Pancreas (tissue), 10 donors: ENCODE measurements around the gene SESN1. TPM values are rescaled to one million over a fixed set of nuclear protein-coding genes. Genes with fewer than 3 reads are reported as not detected.
A peak's percentile ranks its signal among the peaks of the same experiment; 100 is the strongest.

Experiments used
- ATAC-seq, 4 donors: fragments of 200-7000 bp; cut with Tn5 transposase; one replicate each; pipeline versions ENCODE4 v1.8.0 to v1.9.1; 2020; ENCODE audit warnings: mild to moderate bottlenecking in 4 of 4, moderate library complexity in 4 of 4
- DNase-seq, 6 donors: peaks; one replicate each; pipeline ENCODE4 v3.0.0-alpha.2; 2020
- FAIRE-seq: peaks from 2 replicates; lab custom pipeline; 2012; peaks lifted over from hg19 to GRCh38; lab: Jason Lieb, UNC
- H3K27ac ChIP-seq, 4 donors: fragments of 200-600 bp; sonication (generic); 1 replicate in 3 of 4; 2 replicates in 1 of 4; pipeline versions ENCODE4 v1.5.0 to v1.8.0; 2020
- H3K27me3 ChIP-seq, 4 donors: fragments of 200-600 bp; one replicate each; pipeline ENCODE4 v1.8.0; 2021
- H3K36me3 ChIP-seq, 3 donors: fragments of 200-600 bp; sonication (generic) in 1 of 3; one replicate each; pipeline versions ENCODE4 v1.5.0 to v1.8.0; 2020 to 2021
- H3K4me1 ChIP-seq, 3 donors: fragments of 200-600 bp; one replicate each; pipeline ENCODE4 v1.8.0; 2021
- H3K4me3 ChIP-seq, 4 donors: fragments of 200-600 bp; sonication (generic) in 2 of 4; one replicate each; pipeline versions ENCODE4 v1.5.0 to v1.8.0; 2020 to 2021
- H3K9me3 ChIP-seq, 4 donors: fragments of 200-600 bp; one replicate each; pipeline ENCODE4 v1.8.0; 2021
- WGBS, 2 donors: extraction: QIAGEN DNeasy Blood & Tissue Kit; methylation state at CpG; one replicate each; pipeline ENCODE4 v1.1.7; 2013; 5-methylcytosine and 5-hydroxymethylcytosine counted together
- intact Hi-C, 3 donors: fragments of 100-400 bp; cut with DNase I; formaldehyde crosslinking; loops; one replicate each; pipeline versions ENCODE4 v1.11.1 to v1.14.2; 2022
- polyA plus RNA-seq, 2 donors: library from polyadenylated mRNA; stranded (reverse); fragments of 200-250 nt; gene quantifications; one replicate each; pipeline ENCODE4 v1.2.3, GENCODE V29; 2013
- total RNA-seq, 6 donors: library from RNA; stranded (reverse); fragmentation: NEBNext Ultra II Directional in 4 of 6; extraction: Animal tissue kit (Norgen Biotek cat#: 25700) in 4 of 6; gene quantifications; one replicate each; pipeline versions ENCODE4 v1.2.1 to v1.2.4, GENCODE V29; 2021 to 2023
- TF ChIP-seq, protein P1 (sequence below), 4 donors: fragments of 200-600 bp; sonication (generic) in 3 of 4; IDR thresholded peaks; one replicate each; pipeline versions ENCODE4 v1.5.0 to v1.8.0; 2021; ENCODE audit warnings: antibody characterized with exemption in 4 of 4
- donor health status: healthy with polysubstance abuse.
- donor health status: DM: no; HTN: no; CAD: no; lungs with moderate emphysema.
- donor health status: DM: no; HTN: no; CAD: no.
- donor health status: control.
- donor health status: control.
- donor health status: Bipolar disorder and iron deficiency.
- donor health status: DM: yes; HTN: yes; CAD: no.
- donor health status: DM: no; HTN: no; CAD: no.
- donor health status: DM: no; HTN: no; CAD: no.
- donor health status: DM: yes; HTN: yes; CAD: no.

SESN1 gene
- total and polyA plus RNA-seq, 8 donors: 8.5 to 22.4 (median 16.8) TPM

- Histone ChIP-seq H3K27me3 (no peaks in the 10 kb centered on the region), H3K27ac (peak overlapping the region in 2 of 4 donors; percentile 61 to 71), H3K36me3 (no peaks in the 10 kb centered on the region), H3K4me3 (no peak overlapping the region), H3K4me1 (peaks cover 24 to 53% (median 41%) of the 10 kb centered on the region in 3 donors), H3K9me3 (no peaks in the 10 kb centered on the region)
- peak in 1 of 6 donors; percentile 31 for DNase-seq
- WGBS, 2 donors: 40 to 43% methylated on average over 5 of the region's 5 CpGs
- TF ChIP-seq, protein P1, sequence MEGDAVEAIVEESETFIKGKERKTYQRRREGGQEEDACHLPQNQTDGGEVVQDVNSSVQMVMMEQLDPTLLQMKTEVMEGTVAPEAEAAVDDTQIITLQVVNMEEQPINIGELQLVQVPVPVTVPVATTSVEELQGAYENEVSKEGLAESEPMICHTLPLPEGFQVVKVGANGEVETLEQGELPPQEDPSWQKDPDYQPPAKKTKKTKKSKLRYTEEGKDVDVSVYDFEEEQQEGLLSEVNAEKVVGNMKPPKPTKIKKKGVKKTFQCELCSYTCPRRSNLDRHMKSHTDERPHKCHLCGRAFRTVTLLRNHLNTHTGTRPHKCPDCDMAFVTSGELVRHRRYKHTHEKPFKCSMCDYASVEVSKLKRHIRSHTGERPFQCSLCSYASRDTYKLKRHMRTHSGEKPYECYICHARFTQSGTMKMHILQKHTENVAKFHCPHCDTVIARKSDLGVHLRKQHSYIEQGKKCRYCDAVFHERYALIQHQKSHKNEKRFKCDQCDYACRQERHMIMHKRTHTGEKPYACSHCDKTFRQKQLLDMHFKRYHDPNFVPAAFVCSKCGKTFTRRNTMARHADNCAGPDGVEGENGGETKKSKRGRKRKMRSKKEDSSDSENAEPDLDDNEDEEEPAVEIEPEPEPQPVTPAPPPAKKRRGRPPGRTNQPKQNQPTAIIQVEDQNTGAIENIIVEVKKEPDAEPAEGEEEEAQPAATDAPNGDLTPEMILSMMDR (IDR thresholded peaks at IDR 0.05): no peak
- intact Hi-C loops: no loop called here
- peak; percentile 60 to 82 (median 77) for ATAC-seq
- FAIRE-seq: no peak
Measured at GRCh38 chr6:108947114-108947854, 147.4 kb downstream of the SESN1 start.

DNA sequence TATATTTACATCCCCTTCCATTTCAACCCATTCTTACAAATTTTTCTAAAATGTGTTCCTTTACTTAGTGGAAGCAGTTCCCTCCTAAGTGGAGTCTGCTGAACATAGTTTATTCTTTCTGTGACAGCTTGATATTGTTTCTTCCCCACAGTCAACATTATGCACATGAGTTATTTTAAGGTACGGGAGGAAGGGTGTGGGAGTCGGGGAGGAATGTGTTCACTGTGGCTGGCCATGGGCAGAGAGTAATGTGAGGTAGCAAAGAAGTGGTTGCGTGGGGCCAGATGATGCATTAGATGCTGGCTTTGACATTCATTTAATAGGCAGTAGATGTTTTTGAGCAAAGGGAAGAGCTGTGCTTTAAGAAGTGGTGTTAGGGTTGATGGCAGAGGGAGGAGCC is 148.0 kb downstream of the SESN1 start:
- DNase-seq: no peak
- intact Hi-C loops: no loop called here
- TF ChIP-seq, protein P1 (IDR thresholded peaks at IDR 0.05): no peak
- Histone ChIP-seq H3K27me3 (no peaks in the 10 kb centered on the region), H3K36me3 (no peaks in the 10 kb centered on the region), H3K27ac (peak overlapping the region in 3 of 4 donors; percentile 51 to 71 (median 61)), H3K9me3 (no peaks in the 10 kb centered on the region), H3K4me1 (peaks cover 24 to 59% (median 46%) of the 10 kb centered on the region in 3 donors), H3K4me3 (no peak overlapping the region)
- WGBS, 2 donors: 53 to 54% methylated on average over 3 of the region's 3 CpGs
- no peak for FAIRE-seq
- peak in 1 of 4 donors; percentile 2 for ATAC-seq

DNA sequence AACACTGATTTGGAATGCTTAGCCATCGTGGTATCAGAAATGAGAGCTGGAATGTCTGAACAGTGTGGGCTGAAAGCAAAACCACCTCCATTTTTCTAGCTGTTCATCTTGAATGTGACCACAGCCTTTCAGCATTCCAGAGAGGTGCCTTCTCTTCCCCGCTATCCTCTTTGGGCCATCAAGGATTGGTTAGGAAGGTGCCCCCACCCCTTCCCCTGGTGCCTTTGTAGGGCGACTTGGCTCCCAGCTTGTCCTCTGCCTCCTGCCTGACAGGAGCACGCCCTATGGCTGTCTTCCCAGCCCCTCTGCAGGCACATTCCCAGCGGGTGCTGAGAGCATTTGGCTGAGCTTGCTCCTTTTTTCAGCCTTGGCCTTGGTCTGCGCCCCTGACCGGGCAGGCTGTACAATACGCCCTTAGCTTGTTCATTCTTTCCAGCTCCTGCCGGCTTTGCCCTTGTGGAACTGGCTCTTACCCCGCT is 148.9 kb downstream of the SESN1 start:
- H3K27me3 ChIP-seq: no peaks in the 10 kb centered on the region
- no peak overlapping the region for H3K4me3 ChIP-seq
- FAIRE-seq: no peak
- H3K27ac ChIP-seq: peak overlapping the region; percentile 1 to 71 (median 56)
- 13 to 18% methylated on average over 10 of the region's 10 CpGs for WGBS, 2 donors
- H3K4me1 ChIP-seq: peaks cover 24 to 64% (median 52%) of the 10 kb centered on the region in 3 donors
- TF ChIP-seq, protein P1 (IDR thresholded peaks at IDR 0.05): no peak
- no peaks in the 10 kb centered on the region for H3K9me3 ChIP-seq
- peak; percentile 55 to 83 (median 67) for ATAC-seq
- peak; percentile 52 to 81 (median 66) for DNase-seq
- H3K36me3 ChIP-seq: no peaks in the 10 kb centered on the region
- intact Hi-C loops: no loop called here

GRCh38 chr6:108944707-108945680 is 149.7 kb downstream of the SESN1 start:
- TF ChIP-seq, protein P1 (IDR thresholded peaks at IDR 0.05): no peak
- ATAC-seq (peak in 3 of 4 donors; percentile 7 to 35 (median 32)), FAIRE-seq (no peak), DNase-seq (no peak)
- Histone ChIP-seq H3K27ac (peak overlapping the region; percentile 1 to 71 (median 56)), H3K36me3 (no peaks in the 10 kb centered on the region), H3K4me3 (no peak overlapping the region), H3K9me3 (no peaks in the 10 kb centered on the region), H3K4me1 (peaks cover 24 to 64% (median 52%) of the 10 kb centered on the region in 3 donors), H3K27me3 (no peaks in the 10 kb centered on the region)
- intact Hi-C loops: no loop called here
- WGBS, 2 donors: 49 to 54% methylated on average over 12 of the region's 12 CpGs
